NCI-H345 treated with DMSO at 0.1 percent for 48 hours (cell line): Measurements from ENCODE around the gene SPI1.

Source experiments
- DNase-seq: peaks from one replicate; lab custom pipeline; 2025; ENCODE audit not compliant: unreplicated experiment; lab: John Stamatoyannopoulos, UW

SPI1 gene

GRCh38 chr11:47407746-47408590 is 29.6 kb upstream of the SPI1 start, which contains the start of gene SLC39A13:
TSS of gene SLC39A13 (plus strand) at chr11:47408590. CDS start at chr11:47410095, 1,505 bp downstream.
- peak; percentile 74 for DNase-seq

GRCh38 chr11:47406896-47407745 is 28.8 kb upstream of the SPI1 start:
- no peak for DNase-seq

- DNase-seq: no peak
Observed at GRCh38 chr11:47403571-47403970, 25.2 kb upstream of the SPI1 start.

- DNase-seq: no peak
Observed at GRCh38 chr11:47403135-47403534, 24.8 kb upstream of the SPI1 start.

GRCh38 chr11:47400768-47401279 is 22.5 kb upstream of the SPI1 start:
- DNase-seq: no peak

GRCh38 chr11:47399860-47400767 is 21.8 kb upstream of the SPI1 start:
- DNase-seq: no peak

GRCh38 chr11:47398551-47398950 is 20.2 kb upstream of the SPI1 start:
- no peak for DNase-seq

GRCh38 chr11:47398011-47398410 is 19.7 kb upstream of the SPI1 start:
- no peak for DNase-seq

- DNase-seq: no peak
Observed at GRCh38 chr11:47396049-47396320, 17.6 kb upstream of the SPI1 start.

GRCh38 chr11:47395223-47396048 is 17.1 kb upstream of the SPI1 start:
- DNase-seq: no peak

- DNase-seq: no peak
Observed at GRCh38 chr11:47394322-47395222, 16.2 kb upstream of the SPI1 start.

- DNase-seq: no peak
Observed at GRCh38 chr11:47394050-47394321, 15.6 kb upstream of the SPI1 start.

GRCh38 chr11:47393163-47394049 is 15.1 kb upstream of the SPI1 start:
- no peak for DNase-seq

GRCh38 chr11:47392546-47393162 is 14.3 kb upstream of the SPI1 start:
- no peak for DNase-seq

- no peak for DNase-seq
Observed at GRCh38 chr11:47391711-47392432, 13.5 kb upstream of the SPI1 start.

- no peak for DNase-seq
Observed at GRCh38 chr11:47391077-47391583, 12.8 kb upstream of the SPI1 start.

- no peak for DNase-seq
Observed at GRCh38 chr11:47390422-47390760, 12.0 kb upstream of the SPI1 start.
